GM10847 (cell line): ENCODE measurements around the gene KCNE4.

ENCODE experiments used
- POLR2A ChIP-seq: IDR thresholded peaks from 2 replicates; pipeline ENCODE4 v1.6.1; 2011; ENCODE audit not compliant: insufficient read length; ENCODE audit errors: extremely low read depth

KCNE4 gene, protein sequence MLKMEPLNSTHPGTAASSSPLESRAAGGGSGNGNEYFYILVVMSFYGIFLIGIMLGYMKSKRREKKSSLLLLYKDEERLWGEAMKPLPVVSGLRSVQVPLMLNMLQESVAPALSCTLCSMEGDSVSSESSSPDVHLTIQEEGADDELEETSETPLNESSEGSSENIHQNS

GRCh38 chr2:223051693-223052289, at the start of gene KCNE4:
KCNE4 (plus strand) TSS chr2:223052190; CDS start chr2:223052831, 641 bp downstream.
- TF ChIP-seq POLR2A, result no peak

GRCh38 chr2:223003191-223003590, 48.8 kb upstream of the KCNE4 start:
- TF ChIP-seq POLR2A, result no peak

- TF ChIP-seq POLR2A, result no peak
These were observed 46.5 kb upstream of the KCNE4 start for GRCh38 chr2:223005496-223005895.

GRCh38 chr2:223007531-223007930, 44.5 kb upstream of the KCNE4 start:
- TF ChIP-seq POLR2A, result no peak

GRCh38 chr2:223008162-223008561, 43.8 kb upstream of the KCNE4 start:
- no peak for TF ChIP-seq POLR2A

DNA sequence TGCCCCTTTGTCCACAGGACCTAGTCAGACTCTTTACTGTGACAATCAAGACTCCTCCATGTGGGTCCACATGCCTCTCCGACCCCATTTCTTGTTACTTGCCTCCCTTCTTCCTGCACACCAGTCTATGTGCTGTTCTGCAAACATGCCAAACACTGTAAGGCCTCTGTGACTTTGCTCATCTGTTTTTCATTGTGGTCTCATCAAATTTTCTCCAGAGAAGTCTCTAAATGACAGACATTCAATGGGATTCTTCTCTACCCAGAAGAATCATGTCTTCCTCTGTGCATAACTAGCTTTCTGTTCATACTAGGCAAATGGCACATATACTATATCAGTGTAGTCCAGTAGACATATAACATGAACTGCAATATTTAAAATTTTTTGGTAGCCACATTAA, 43.0 kb upstream of the KCNE4 start:
- TF ChIP-seq POLR2A, result no peak

- TF ChIP-seq POLR2A, result no peak
These were observed 41.3 kb upstream of the KCNE4 start for GRCh38 chr2:223010641-223011040.

GRCh38 chr2:223012291-223012690, 39.7 kb upstream of the KCNE4 start:
- TF ChIP-seq POLR2A, result no peak

GRCh38 chr2:223019390-223019930, 32.5 kb upstream of the KCNE4 start:
- no peak for TF ChIP-seq POLR2A

DNA sequence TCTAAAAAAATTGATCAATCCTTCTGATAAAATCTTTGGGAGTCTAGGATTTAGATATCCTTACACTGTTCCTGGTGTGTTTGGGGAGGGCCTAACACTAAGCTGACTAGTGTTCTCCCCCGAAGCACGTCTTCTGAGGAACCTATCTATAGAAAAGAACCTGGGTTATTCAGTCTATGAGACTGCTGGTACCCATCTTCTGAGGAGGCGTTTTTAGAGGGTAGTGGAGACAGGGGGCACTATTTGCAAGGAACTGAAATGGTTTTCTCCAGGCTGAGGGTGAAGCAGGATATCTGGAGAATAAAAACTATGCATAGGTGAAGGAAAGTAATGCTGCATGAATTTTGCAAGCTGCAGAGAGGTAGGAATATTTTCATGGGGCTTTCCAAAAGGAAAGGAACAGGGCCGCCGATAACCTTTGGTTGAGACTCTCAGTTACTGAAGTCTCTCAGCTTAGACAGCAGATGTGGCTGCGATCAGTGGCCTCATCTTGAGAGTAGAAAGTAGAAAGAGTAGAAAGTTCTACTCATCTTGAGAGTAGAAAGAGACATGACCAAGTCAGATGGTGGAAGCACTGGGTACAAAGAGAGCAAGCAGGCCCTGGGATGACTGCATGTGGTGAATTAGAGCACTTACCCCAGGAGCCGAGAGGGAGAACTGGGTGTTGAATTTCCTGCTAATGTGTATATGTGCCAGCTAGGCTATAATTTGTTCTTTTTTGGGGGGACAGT, 31.8 kb upstream of the KCNE4 start:
- TF ChIP-seq POLR2A, result no peak

GRCh38 chr2:223020971-223021675, 30.9 kb upstream of the KCNE4 start:
- no peak for TF ChIP-seq POLR2A

GRCh38 chr2:223026357-223027110, 25.5 kb upstream of the KCNE4 start:
- TF ChIP-seq POLR2A, result no peak

- no peak for TF ChIP-seq POLR2A
These were observed 24.5 kb upstream of the KCNE4 start for GRCh38 chr2:223027442-223027841.

GRCh38 chr2:223029287-223029686, 22.7 kb upstream of the KCNE4 start:
- no peak for TF ChIP-seq POLR2A
